Measurements from ENCODE around the gene RERE. TPM values are rescaled to one million over a fixed set of nuclear protein-coding genes. Genes with fewer than 3 reads are reported as not detected.

The RERE gene
- total and polyA plus RNA-seq, 2 experiments from 2014 or later = 148 to 170 TPM

DNA sequence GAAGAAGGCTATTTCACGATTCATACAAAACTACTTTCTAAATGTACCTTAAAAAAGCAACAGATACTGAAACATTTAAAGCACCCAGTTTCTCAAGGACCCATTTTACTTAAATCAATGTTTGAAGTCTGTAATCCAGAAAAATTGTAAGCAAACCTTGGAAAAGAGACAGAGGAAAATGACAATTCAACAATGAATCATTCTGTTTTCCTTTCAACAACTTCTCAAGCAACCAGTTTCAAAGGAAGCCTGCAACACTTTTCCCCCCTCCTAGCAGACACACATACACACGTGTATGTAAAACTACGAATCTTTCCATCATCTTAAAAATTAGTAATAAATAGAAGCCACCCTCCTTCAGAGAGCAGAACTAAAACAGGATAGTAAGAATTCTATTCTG, 1.2 kb downstream of the RERE start (continued):
- TF ChIP-seq, protein P1, sequence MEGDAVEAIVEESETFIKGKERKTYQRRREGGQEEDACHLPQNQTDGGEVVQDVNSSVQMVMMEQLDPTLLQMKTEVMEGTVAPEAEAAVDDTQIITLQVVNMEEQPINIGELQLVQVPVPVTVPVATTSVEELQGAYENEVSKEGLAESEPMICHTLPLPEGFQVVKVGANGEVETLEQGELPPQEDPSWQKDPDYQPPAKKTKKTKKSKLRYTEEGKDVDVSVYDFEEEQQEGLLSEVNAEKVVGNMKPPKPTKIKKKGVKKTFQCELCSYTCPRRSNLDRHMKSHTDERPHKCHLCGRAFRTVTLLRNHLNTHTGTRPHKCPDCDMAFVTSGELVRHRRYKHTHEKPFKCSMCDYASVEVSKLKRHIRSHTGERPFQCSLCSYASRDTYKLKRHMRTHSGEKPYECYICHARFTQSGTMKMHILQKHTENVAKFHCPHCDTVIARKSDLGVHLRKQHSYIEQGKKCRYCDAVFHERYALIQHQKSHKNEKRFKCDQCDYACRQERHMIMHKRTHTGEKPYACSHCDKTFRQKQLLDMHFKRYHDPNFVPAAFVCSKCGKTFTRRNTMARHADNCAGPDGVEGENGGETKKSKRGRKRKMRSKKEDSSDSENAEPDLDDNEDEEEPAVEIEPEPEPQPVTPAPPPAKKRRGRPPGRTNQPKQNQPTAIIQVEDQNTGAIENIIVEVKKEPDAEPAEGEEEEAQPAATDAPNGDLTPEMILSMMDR (conservative IDR thresholded peaks at IDR 0.05; ENCODE audit: low read depth in 2 of 2) = no peak
- no peak for TF ChIP-seq JUNB (IDR thresholded peaks at IDR 0.05; ENCODE audit: unreplicated experiment)
- no peak for TF ChIP-seq POLR2AphosphoS5 (IDR thresholded peaks at IDR 0.05; ENCODE audit: low read depth)
- TF ChIP-seq EZH2phosphoT487 (IDR thresholded peaks at IDR 0.05; ENCODE audit: unreplicated experiment) = no peak
- no peak for TF ChIP-seq NANOG (IDR thresholded peaks at IDR 0.05; ENCODE audit: borderline replicate concordance)
- TF ChIP-seq, protein P2, sequence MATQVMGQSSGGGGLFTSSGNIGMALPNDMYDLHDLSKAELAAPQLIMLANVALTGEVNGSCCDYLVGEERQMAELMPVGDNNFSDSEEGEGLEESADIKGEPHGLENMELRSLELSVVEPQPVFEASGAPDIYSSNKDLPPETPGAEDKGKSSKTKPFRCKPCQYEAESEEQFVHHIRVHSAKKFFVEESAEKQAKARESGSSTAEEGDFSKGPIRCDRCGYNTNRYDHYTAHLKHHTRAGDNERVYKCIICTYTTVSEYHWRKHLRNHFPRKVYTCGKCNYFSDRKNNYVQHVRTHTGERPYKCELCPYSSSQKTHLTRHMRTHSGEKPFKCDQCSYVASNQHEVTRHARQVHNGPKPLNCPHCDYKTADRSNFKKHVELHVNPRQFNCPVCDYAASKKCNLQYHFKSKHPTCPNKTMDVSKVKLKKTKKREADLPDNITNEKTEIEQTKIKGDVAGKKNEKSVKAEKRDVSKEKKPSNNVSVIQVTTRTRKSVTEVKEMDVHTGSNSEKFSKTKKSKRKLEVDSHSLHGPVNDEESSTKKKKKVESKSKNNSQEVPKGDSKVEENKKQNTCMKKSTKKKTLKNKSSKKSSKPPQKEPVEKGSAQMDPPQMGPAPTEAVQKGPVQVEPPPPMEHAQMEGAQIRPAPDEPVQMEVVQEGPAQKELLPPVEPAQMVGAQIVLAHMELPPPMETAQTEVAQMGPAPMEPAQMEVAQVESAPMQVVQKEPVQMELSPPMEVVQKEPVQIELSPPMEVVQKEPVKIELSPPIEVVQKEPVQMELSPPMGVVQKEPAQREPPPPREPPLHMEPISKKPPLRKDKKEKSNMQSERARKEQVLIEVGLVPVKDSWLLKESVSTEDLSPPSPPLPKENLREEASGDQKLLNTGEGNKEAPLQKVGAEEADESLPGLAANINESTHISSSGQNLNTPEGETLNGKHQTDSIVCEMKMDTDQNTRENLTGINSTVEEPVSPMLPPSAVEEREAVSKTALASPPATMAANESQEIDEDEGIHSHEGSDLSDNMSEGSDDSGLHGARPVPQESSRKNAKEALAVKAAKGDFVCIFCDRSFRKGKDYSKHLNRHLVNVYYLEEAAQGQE (IDR thresholded peaks at IDR 0.05; ENCODE audit: unreplicated experiment) = no peak
- no peak for TF ChIP-seq ZNF114 (CRISPR knock-in tag; IDR thresholded peaks at IDR 0.05)
- no peak for TF ChIP-seq STAT1 (IDR thresholded peaks at IDR 0.05; ENCODE audit: unreplicated experiment)
- no peak for TF ChIP-seq ZNF331 (CRISPR knock-in tag; IDR thresholded peaks at IDR 0.05; ENCODE audit: low read depth)
- no peak for TF ChIP-seq EZH2 (IDR thresholded peaks at IDR 0.05; ENCODE audit: low read depth, unreplicated experiment)

DNA sequence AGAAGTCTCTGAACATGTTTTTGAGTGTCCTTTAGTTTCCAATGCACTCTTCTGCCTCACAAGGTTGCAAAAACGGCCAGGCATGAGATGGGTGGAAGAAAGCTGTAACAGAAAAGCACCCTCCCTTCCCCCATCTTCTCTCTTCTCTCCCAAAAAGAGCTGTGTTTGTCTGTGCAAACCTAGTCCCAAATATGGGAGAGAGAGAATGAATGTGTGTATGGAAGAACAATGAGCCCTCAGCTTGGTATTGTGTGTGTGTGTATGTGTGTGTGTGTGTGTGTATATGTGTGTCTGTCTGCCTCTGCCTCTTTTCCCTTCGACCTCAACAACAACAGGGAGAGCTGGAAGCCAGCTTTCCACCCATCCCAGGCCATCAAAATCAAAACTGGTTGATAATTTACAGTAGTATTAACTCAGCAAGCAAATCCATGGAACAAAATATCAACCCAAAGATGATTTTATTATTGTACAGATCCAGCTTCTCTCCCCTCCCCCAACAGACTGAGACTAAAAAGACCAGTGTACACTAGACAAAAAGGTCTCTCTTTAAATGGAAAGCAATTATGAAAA, 1.8 kb downstream of the RERE start:
- Mint-ChIP-seq H3K9me3 (no peaks in the 10 kb centered on the region), H3K27me3 (ENCODE audit: insufficient read depth, low read depth, poor library complexity) (peaks cover 6% of the 10 kb centered on the region), H3K4me1 (peaks cover 38% of the 10 kb centered on the region), H3K36me3 (ENCODE audit: low read depth) (no peaks in the 10 kb centered on the region; the same call in 2 of the 3 replicates), H3K27ac (no peak overlapping the region), H3K4me3 (peak overlapping the region; percentile 86)
- Histone ChIP-seq H3K27ac (ENCODE audit: low read depth) (no peak overlapping the region), H3K4me1 (ENCODE audit: insufficient read depth) (peaks cover 19% of the 10 kb centered on the region), H3K4me3 (peak overlapping the region; percentile 85), H3K4me2 (peak overlapping the region; percentile 93), H2AFZ (no peak overlapping the region), H3K79me2 (replicated peaks; ENCODE audit: insufficient read depth) (peaks cover 63% of the 10 kb centered on the region), H4K20me1 (replicated peaks; ENCODE audit: insufficient read depth) (peaks cover 7% of the 10 kb centered on the region; the same call in 1 of the 2 replicates), H3K9me2 (ENCODE audit: insufficient read depth) (no peaks in the 10 kb centered on the region), H3F3A (replicated peaks; ENCODE audit: low read depth) (peaks cover 5% of the 10 kb centered on the region), H3K36me3 (ENCODE audit: insufficient read depth) (no peaks in the 10 kb centered on the region), H3K27me3 (ENCODE audit: insufficient read depth) (no peaks in the 10 kb centered on the region)
- TF ChIP-seq, protein P2 (IDR thresholded peaks at IDR 0.05; ENCODE audit: unreplicated experiment) = no peak
- DNase-seq (ENCODE audit: low spot score) (no peak), ATAC-seq (no peak)
